HL-60 (cell line): ENCODE measurements around the gene FAM184A.

Experiments
- DNase-seq, 2 experiments: peaks; one replicate each; pipeline ENCODE4 v3.0.0-alpha.2; 2010 to 2020; ENCODE audit warnings: low read depth in 1 of 2, low spot score in 1 of 2
- H3K27ac ChIP-seq: fragments of 250-450 bp; sonication (Bioruptor Pico); replicated peaks from 2 replicates; pipeline ENCODE4 v1.5.1; 2020; ENCODE audit warnings: mild to moderate bottlenecking, moderate library complexity
- H3K27me3 ChIP-seq: fragments of 250-450 bp; sonication (Bioruptor Pico); 2 replicates; pipeline ENCODE4 v1.5.1; 2021; ENCODE audit warnings: mild to moderate bottlenecking, moderate library complexity; ENCODE audit not compliant: insufficient read depth, poor library complexity, severe bottlenecking
- H3K4me3 ChIP-seq: replicated peaks from 2 replicates; pipeline ENCODE4 v1.5.1; 2011; ENCODE audit warnings: mild to moderate bottlenecking, control low read depth, low read length; ENCODE audit not compliant: insufficient read depth
- GABPA ChIP-seq: IDR thresholded peaks from 2 replicates; pipeline ENCODE4 v1.6.1; 2012; ENCODE audit warnings: low read depth
- POLR2AphosphoS5 ChIP-seq: IDR thresholded peaks from 2 replicates; pipeline ENCODE4 v1.6.1; 2012; ENCODE audit warnings: low read depth
- SPI1 ChIP-seq: IDR thresholded peaks from 2 replicates; pipeline ENCODE4 v1.6.1; 2012; ENCODE audit warnings: low read depth, mild to moderate bottlenecking, borderline replicate concordance
- TF ChIP-seq, protein P1 (sequence below): IDR thresholded peaks from one replicate; pipeline ENCODE4 v1.5.1; 2011; ENCODE audit warnings: low read length, control low read depth, inconsistent platforms; ENCODE audit not compliant: insufficient read depth
- TF ChIP-seq, protein P2 (sequence below): IDR thresholded peaks from 2 replicates; pipeline ENCODE4 v1.6.1; 2012; ENCODE audit warnings: low read depth; ENCODE audit not compliant: insufficient replicate concordance

The FAM184A gene

DNA sequence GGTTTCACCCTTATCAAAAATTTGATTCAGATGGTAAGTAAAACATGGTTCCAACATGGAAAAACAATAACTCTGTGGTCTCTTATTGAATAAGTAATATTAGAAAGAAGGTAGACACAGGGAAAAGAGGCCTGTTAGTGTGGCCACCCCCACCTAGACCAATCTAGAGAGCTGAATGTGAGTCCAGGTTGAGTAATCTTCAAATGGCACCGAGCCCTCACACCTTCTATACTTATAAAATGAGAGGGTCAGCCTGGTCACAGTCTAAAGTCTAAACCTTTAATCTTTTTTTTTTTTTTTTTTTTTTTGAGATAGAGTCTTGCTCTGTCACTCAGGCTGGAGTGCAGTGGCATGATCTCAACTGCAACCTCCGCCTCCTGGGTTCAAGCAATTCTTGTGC is 6.9 kb downstream of the FAM184A start:
- H3K27ac ChIP-seq = no peak overlapping the region
- TF ChIP-seq GABPA (no peak), SPI1 (no peak), POLR2AphosphoS5 (no peak)
- TF ChIP-seq, protein P1, sequence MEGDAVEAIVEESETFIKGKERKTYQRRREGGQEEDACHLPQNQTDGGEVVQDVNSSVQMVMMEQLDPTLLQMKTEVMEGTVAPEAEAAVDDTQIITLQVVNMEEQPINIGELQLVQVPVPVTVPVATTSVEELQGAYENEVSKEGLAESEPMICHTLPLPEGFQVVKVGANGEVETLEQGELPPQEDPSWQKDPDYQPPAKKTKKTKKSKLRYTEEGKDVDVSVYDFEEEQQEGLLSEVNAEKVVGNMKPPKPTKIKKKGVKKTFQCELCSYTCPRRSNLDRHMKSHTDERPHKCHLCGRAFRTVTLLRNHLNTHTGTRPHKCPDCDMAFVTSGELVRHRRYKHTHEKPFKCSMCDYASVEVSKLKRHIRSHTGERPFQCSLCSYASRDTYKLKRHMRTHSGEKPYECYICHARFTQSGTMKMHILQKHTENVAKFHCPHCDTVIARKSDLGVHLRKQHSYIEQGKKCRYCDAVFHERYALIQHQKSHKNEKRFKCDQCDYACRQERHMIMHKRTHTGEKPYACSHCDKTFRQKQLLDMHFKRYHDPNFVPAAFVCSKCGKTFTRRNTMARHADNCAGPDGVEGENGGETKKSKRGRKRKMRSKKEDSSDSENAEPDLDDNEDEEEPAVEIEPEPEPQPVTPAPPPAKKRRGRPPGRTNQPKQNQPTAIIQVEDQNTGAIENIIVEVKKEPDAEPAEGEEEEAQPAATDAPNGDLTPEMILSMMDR = no peak
- TF ChIP-seq, protein P2, sequence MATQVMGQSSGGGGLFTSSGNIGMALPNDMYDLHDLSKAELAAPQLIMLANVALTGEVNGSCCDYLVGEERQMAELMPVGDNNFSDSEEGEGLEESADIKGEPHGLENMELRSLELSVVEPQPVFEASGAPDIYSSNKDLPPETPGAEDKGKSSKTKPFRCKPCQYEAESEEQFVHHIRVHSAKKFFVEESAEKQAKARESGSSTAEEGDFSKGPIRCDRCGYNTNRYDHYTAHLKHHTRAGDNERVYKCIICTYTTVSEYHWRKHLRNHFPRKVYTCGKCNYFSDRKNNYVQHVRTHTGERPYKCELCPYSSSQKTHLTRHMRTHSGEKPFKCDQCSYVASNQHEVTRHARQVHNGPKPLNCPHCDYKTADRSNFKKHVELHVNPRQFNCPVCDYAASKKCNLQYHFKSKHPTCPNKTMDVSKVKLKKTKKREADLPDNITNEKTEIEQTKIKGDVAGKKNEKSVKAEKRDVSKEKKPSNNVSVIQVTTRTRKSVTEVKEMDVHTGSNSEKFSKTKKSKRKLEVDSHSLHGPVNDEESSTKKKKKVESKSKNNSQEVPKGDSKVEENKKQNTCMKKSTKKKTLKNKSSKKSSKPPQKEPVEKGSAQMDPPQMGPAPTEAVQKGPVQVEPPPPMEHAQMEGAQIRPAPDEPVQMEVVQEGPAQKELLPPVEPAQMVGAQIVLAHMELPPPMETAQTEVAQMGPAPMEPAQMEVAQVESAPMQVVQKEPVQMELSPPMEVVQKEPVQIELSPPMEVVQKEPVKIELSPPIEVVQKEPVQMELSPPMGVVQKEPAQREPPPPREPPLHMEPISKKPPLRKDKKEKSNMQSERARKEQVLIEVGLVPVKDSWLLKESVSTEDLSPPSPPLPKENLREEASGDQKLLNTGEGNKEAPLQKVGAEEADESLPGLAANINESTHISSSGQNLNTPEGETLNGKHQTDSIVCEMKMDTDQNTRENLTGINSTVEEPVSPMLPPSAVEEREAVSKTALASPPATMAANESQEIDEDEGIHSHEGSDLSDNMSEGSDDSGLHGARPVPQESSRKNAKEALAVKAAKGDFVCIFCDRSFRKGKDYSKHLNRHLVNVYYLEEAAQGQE = no peak
- no peak overlapping the region for H3K4me3 ChIP-seq
- DNase-seq = no peak
- peaks cover 17% of the 10 kb centered on the region for H3K27me3 ChIP-seq

DNA sequence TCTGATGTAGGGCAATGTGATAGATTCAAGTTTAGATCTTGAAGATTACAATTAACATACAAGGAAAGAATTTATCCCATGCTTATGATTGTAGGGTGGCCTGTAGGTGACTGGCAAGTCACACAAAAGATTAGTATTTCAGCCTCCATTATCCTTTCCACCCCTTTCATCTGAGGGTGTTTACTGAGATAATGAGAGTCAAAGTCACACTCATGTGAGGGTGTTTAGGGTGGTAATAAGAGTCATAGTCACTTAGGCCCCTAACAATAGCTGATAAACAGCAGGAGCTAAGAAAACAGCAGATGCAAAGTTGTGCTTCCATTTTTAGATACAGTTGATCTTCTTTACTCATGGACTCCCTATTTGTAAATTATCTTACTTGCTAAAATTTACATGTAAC is 11.4 kb downstream of the FAM184A start:
- peaks cover 2% of the 10 kb centered on the region for H3K27me3 ChIP-seq
- H3K27ac ChIP-seq = no peak overlapping the region
- TF ChIP-seq, protein P1 = no peak
- TF ChIP-seq GABPA (no peak), POLR2AphosphoS5 (no peak), SPI1 (no peak)
- TF ChIP-seq, protein P2 = no peak
- H3K4me3 ChIP-seq = no peak overlapping the region
- no peak for DNase-seq

DNA sequence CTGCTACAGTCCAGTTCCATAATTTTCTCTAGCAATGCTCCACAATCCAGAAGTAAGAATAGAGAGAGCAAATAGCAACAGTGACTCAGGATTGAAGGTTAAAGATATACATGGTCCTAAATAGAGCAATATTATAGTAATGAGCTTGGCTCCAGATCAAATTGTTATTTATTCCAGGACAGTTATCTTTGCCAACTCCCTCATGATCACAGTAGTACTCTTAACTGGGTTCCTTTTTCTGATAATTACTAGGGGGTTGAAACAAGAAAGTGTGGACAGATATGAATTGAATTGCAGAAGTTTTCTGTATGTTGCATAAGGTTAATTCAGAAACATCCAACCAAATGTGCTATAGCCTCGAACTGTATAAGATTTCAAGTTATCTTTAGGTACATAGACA is 11.9 kb downstream of the FAM184A start:
- Histone ChIP-seq H3K27me3 (peaks cover 2% of the 10 kb centered on the region), H3K4me3 (no peak overlapping the region), H3K27ac (no peak overlapping the region)
- DNase-seq = no peak
- TF ChIP-seq, protein P2 = no peak
- TF ChIP-seq GABPA = no peak
- TF ChIP-seq, protein P1 = no peak
- TF ChIP-seq SPI1 = no peak
- no peak for TF ChIP-seq POLR2AphosphoS5
